SKM-1 treated with dmso at 0.1 percent for 144 hours (cell line): ENCODE measurements around the gene RNASEL.

Experiments used
- DNase-seq: peaks from one replicate; lab custom pipeline; 2025; ENCODE audit not compliant: unreplicated experiment; lab: John Stamatoyannopoulos, UW

Gene RNASEL

GRCh38 chr1:182601913-182602312 is 12.9 kb upstream of the RNASEL start:
- no peak for DNase-seq

- DNase-seq: peak; percentile 87
Measured at GRCh38 chr1:182601416-182601786, 12.3 kb upstream of the RNASEL start.

- DNase-seq: no peak
Measured at GRCh38 chr1:182600745-182601415, 11.8 kb upstream of the RNASEL start.

GRCh38 chr1:182600036-182600713 is 11.1 kb upstream of the RNASEL start:
- DNase-seq: no peak

- DNase-seq: no peak
Measured at GRCh38 chr1:182599339-182599738, 10.3 kb upstream of the RNASEL start.

GRCh38 chr1:182598296-182598695 is 9.2 kb upstream of the RNASEL start:
- no peak for DNase-seq

GRCh38 chr1:182596934-182597333 is 7.9 kb upstream of the RNASEL start:
- DNase-seq: no peak

GRCh38 chr1:182595641-182596240 is 6.7 kb upstream of the RNASEL start:
- DNase-seq: peak; percentile 77

GRCh38 chr1:182589931-182590330 is 875 bp upstream of the RNASEL start:
- DNase-seq: no peak

- DNase-seq: no peak
Measured at GRCh38 chr1:182589520-182589919, 464 bp upstream of the RNASEL start.

- DNase-seq: no peak
Measured at GRCh38 chr1:182587666-182588499, 1.2 kb downstream of the RNASEL start.

GRCh38 chr1:182587093-182587492 is 2.0 kb downstream of the RNASEL start:
- no peak for DNase-seq

GRCh38 chr1:182586380-182586779 is 2.7 kb downstream of the RNASEL start:
- no peak for DNase-seq

- no peak for DNase-seq
Measured at GRCh38 chr1:182584746-182585145, 4.3 kb downstream of the RNASEL start.

GRCh38 chr1:182580736-182581135 is 8.3 kb downstream of the RNASEL start:
- no peak for DNase-seq

GRCh38 chr1:182575540-182576149 is 13.4 kb downstream of the RNASEL start:
- no peak for DNase-seq

GRCh38 chr1:182574156-182574555 is 14.9 kb downstream of the RNASEL start:
- no peak for DNase-seq

- DNase-seq: no peak
Measured at GRCh38 chr1:182570611-182570970, 18.5 kb downstream of the RNASEL start.

- no peak for DNase-seq
Measured at GRCh38 chr1:182569939-182570610, 19.0 kb downstream of the RNASEL start.

- no peak for DNase-seq
Measured at GRCh38 chr1:182568647-182569284, 20.3 kb downstream of the RNASEL start.
